EL (cell line): ENCODE data around the gene GUSB.
A peak's percentile ranks its signal among the peaks of the same experiment; 100 is the strongest.
"Not testable (repeated sequence)": the region's sequence is repeated elsewhere in the genome, so short reads cannot be mapped to it uniquely, and the experiment has no call there.

Experiments used
- DNase-seq: peaks from one replicate; pipeline ENCODE4 v3.0.0-alpha.2; 2016

GUSB gene

DNA sequence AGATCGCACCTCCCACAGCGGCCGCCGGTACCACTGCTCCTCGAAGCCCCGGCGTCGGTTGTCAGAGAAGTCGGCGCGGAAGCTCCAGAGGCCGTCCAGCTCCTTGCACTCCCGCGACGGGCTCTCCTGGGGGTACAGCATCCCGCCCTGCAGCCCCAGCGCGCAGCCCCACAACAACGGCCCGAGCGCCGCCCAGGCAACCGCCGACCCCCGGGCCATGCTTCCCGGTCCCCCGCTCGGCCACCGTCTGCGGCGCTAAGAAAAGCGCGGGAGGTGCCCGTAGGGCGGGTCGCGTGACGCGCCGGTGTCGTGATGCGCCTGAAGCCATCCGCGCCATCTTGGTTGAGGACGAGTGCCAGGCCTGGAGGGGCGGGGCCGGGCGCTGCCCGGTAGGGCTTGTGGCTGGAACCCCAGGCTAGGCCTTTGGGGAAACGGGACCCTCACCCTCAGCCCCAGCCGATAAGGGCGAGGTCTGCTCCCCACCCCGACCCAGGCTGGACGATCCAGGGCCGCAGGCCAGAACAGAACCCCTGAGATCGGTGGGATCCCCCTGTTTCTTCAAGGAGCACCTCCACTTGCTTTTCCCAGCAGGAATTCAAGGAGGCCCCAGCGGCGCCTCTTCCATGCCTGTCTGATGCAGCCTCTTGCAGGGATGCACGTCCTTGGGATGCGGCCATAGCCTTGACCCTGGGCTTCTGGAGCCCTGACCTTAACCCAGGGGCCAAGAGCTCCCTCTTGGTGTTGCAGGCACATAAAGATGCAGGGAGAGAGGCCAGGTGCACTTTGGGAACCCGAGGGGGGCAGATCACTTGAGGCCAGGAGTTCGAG lies at the start of gene GUSB:
TSS of gene GUSB (minus strand) at position 249 of the 828 bp plus-strand sequence. CDS start at position 219, 30 bp downstream.
- peak; percentile 86 for DNase-seq

DNA sequence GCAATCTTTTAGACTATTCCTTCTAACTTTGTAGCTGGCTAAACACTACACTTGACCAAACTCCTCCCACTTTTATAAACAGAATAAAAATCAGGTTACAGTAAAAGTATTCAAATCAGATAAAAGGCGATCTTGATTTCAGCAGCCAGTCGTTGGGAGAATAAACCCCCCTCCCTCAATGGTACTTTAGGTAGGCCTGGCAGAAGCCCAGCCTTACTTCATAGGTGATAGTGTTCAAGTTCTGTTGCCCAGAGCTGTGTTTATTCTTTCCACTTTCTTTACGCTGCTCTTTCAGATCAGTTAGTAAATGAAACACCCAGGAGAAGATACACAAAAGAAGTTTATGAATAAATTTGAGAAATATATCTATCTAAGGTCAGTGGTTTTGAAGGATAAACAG lies 46.3 kb upstream of the GUSB start:
- DNase-seq: not testable (repeated sequence)

DNA sequence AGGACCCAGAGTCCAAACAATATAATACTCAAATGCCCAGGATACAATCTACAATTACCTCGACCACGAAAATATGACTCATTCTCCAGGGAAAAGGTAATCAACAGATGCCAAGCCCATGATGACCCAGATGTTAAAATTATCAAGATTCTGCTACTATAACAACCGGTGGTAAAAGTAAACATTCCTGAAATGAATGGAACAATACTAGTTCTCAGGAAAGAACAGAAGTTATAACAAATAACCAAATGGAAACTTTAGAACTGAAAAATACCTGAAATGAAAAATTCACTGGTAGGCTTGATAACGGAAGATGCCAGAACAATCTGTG lies 34.1 kb upstream of the GUSB start:
- peak; percentile 13 for DNase-seq

DNA sequence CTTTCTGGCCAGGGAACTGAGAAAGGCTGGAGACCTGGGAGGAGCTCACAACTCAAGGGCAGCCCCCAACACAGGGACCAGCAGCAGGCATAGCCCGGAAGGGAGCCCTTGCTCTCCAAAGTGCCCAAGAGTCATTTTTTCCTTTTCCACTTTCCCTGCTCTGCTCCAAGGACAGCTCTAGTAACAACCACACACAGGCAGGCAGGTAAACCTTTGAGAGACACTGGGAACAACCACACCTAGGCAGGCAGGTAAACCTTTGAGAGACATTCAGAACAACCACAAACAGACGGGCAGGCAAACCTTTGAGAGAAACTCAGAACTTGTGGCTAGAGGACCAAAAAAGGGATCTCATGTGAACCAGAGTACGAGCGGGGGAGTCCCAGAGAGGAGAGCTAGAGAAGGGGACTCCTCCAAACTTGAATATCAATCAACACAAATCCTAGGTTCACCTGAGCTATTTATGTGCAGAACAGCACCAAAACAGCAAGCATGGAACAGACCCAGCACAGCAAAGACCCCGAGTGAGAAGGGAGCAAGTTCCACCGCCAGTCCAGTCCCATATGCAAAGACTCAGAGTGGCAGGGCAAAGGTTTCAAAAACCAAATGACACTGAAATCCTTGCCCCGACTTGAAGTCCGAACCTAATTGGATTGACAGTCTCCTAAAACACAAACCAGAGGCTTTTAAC lies 33.6 kb upstream of the GUSB start:
- no peak for DNase-seq

DNA sequence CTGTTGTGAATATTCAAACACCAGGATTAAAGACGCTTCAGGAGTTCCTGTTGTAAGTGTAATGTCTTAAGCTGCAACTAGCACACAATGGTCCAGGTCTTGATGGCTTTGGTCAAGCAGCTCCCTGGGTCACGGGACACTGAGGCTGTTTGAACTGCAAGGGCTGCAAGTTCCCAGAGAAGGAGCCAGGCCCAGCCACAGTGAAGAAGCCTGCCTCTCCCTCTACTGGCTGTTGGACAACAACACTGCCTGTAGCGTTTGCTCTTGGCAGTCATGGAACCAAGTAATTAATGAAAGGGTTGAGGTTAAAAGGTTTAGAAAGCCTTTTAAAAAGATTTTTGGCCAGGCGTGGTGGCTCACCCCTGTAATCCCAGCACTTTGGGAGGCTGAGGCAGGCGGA lies 31.9 kb upstream of the GUSB start:
- DNase-seq: peak; percentile 30

DNA sequence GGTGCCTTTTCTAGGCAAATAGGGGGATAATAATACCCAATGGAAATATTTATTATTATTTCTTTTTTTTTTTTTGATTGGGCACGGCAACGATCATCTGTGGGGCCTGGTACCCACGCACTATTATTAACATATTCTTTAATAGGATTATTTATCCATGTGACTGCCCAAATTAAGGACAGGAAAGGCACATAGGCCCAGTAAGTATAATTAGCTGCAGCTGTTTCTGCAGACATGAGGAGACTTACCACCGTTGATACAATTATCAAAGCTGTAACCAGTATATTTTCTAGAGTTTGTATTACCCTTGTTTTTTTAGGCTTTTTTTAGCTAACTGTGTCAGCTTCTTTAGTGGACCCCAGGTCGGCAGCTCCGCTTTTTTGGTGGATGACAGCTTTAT lies 25.2 kb upstream of the GUSB start:
- DNase-seq: no peak

DNA sequence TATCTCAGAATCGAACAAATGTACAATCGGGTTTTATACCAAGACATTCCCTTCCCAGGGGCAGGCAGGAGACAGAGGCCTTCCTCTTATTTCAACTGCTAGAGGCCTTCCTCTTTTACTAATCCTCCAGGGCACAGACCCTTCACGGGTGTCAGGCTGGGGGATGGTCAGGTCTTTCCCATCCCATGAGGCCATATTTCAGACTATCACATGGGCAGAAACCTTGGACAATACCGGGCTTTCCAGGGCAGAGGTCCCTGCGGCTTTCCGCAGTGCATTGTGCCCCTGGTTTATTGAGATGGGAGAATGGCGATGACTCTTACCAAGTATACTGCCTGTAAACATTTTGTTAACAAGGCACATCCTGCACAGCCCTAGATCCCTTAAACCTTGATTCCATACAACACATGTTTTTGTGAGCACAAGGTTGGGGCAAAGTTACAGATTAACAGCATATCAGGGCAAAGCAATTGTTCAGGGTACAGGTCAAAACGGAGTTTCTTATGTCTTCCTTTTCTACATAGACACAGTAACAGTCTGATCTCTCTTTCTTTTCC lies 23.2 kb upstream of the GUSB start:
- not testable (repeated sequence) for DNase-seq

DNA sequence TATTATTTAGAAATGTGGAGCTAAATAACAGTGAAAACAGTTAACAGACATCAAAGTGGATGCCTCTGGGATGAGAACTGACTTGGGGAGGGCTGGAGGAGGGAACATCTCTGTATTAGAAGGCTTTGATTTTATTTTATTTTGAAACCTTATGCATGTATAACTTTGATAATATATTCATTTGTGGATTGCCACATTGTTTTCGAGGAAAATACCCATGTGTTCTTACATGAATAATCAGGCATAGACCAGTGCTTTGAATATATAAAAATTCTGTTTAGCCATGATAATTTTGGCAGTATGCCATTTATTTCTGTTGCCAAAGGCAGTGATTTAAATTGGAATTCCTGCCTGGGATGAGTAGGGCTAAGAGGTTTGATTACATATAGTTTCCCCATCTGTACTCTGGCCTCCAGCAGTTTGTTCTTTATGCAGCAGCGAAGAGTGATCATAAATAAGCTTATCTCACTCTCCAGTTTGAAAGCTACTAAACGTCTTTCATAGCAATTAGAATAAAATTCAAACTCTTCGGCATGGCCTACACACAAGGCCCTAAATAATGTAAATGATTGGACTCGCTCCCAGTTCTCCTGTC lies 18.9 kb upstream of the GUSB start:
- not testable (repeated sequence) for DNase-seq

DNA sequence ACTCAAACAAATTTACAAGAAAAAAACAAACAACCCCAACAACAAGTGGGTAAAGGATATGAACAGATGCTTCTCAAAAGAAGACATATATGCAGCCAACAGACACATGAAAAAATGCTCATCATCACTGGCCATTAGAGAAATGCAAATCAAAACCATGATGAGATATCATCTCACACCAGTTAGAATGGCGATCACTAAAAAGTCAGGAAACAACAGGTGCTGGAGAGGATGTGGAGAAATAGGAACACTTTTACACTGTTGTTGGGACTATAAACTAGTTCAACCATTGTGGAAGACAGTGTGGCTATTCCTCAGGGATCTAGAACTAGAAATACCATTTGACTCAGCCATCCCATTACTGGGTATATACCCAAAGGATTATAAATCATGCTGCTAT lies 13.0 kb upstream of the GUSB start:
- DNase-seq: not testable (repeated sequence)

DNA sequence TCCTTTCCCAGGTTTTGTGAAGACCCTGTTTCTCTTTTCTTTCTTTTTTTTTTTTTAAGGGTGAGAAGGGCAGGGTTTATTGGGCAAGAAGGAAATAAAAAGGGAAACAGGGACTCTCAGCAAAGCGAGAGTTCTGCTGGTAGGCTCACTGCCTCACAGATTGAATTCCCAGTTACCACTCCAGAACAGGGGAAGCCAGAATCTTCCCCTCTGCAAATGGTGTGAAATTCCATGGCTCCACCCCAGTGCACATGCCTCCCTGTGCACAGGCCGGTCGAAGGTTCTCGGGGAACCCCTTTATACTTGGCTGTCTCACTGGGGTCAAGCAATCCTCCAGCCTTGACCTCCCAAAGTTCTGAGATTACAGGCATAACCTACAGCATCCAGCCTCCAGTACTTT lies 10.5 kb upstream of the GUSB start:
- DNase-seq: no peak

DNA sequence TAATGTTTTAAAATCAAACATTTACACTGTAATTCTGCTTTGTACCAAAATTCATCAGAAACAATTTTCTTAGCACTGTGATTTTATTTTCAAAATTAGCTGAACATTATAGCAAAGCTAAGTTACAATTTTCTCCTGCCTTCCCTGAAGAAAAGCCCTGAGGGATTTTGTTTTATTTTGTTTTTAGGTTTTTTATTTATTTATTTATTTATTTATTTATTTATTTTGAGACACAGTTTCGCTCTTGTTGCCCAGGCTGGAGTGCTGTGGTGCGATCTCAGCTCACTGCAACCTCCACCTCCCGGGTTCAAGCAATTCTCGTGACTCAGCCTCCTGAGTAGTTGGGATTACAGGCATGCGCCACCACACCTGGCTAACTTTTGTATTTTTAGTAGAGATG lies 9.8 kb upstream of the GUSB start:
- not testable (repeated sequence) for DNase-seq

DNA sequence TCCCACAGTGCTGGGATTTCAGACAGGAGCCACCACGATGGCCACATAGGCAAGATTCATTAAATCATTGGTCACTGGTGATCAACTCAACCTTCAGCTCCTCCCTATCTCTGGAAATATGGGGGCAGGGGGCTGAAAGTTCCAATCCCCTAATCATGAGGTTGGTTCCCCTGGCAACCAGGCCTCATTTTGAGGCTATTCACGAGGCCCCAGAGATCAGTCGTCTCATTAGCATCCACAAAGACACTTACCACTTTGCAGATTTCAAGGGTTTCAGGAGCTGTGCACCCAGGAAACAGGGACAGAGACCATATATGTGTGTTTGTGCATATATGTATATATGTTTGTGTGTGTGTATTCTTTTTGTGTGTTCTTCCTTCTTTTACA lies 7.7 kb upstream of the GUSB start:
- no peak for DNase-seq

DNA sequence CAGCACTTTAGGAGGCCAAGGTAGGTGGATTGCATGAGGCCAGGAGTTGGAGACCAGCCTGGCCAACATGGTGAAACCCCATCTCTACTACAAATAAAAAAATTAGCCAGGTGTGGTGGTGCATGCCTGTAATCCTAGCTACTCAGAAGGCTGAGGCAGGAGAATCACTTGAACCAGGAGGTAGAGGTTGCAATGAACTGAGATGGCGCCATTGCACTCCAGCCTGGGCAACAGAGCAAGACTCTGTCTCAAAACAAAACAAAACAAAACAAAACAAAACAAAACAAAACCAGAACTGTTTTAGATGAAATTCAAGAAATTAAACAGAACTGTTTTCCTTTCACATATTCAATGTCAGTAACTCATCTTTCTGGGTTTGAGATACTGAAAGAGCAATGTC lies 6.5 kb upstream of the GUSB start:
- not testable (repeated sequence) for DNase-seq

DNA sequence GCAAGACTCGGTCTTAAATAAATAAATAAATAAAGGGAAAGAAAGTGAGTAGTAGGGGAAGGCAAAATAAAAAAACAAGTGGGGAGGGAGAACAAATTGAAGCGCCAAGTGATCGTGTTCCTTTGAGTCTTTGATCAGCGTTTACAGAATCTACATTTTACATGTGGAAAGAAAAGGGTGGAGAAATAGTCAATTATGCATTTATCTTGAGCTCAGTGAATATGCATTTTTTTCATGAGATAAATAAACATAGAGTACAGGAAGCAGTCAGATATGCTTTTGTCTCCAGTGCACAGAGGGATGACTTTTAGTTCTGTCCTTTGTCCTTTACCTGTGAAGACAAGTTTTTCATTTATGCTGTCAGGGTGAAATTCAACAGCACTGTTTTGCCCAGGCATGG lies 6.1 kb upstream of the GUSB start:
- DNase-seq: no peak

DNA sequence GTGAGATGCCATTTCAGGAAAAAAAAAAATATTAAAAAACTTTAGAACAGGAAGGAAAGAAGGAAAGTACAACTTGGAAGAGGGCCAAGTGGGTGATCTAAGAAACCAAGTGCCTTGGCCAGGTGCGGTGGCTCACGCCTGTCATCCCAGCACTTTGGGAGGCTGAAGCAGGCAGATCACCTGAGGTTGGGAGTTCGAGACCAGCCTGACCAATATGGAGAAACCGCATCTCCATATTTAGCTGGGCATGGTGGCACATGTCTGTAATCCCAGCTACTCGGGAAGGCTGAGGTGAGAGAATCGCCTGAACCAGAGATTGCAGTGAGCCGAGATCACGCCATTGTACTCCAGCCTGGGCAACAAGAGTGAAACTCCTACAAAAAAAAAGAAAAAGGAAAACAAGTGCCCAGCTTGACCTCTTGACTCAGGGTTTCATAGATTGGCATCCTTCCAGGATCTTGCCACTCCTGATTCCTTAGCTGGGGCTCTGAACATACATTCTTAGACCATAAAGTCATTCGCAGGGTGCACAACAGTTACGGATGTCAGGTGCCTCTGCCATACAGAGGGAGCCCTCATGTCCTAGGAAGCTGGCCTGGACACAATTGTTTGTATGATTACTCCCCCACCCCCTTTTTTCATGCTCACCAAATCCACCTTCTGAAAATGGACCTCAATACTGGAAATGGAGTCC lies 2.1 kb upstream of the GUSB start:
- peak; percentile 52 for DNase-seq

DNA sequence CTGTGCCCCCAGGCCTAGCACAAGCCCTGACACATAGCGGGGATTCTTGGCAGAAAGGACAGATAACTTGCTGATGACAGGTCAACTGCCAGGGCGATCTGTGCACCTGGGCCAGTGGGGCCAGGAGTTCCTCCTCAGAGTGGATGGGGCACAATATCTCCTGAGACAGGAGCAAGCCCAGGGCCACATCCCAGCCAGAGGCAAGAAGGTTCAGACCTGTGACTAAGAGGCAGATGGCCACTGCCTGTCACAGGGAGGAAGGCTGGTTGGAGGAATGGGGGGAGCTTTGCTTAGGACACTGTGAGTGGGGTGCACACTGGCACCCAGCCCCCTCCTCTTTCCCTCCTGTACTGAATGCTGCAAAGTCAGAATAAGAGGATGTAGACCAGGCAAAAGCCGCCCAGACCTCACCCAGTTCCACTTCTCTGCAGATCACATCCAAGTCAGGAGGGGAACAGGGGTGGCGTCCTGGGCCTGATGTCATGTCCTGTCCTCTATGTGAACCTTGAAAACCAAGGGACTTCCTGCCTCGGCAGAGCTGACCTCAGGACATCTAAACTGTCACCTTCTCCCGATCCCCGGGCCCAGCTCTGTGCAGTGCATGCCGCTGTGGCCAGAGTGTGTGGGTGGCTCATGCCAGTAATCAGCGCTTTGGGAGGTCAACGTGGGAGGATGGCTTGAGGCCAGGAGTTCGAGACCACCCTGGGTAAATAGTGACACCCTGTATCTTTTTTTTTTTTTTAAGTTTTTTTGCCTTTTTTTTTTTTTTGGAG lies 1.3 kb downstream of the GUSB start:
- DNase-seq: peak; percentile 34

DNA sequence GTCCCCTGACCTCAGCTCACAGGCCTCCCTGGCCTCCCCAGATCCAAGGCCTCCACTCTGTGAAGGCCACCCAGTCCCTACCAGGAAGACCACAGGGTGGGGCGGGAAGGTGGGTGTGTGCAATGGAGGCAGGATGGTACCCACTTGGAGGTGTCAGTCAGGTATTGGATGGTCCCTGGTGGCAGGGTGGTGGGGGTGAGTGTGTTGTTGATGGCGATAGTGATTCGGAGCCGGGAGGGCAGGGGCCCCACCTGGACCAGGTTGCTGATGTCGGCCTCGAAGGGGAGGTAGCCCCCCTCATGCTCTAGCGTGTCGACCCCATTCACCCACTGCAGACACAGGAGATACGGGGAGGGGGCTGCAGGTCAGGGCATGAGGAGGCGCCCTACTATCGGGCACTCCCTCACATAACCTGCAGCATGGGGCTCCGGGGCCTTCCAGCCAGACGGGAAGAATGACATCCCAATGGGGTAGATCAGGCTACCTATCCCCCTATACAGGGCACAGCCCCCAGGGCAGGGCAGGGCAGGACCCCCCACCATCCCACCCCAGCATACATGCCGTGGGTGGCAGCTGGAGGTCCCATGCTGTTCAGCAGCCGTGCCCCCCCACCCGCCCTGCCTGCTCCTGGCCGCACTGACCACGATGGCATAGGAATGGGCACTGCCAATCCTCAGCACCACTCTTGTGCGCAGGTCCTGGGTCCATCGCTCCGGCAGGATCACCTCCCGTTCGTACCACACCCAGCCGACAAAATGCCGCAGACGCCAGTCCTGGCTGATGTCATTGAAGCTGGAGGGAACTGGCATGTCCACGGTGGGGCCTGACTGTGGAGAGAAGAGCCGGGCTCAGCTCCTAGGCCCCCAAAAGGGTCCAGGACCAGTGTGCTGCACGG lies 2.2 kb downstream of the GUSB start:
- DNase-seq: no peak

DNA sequence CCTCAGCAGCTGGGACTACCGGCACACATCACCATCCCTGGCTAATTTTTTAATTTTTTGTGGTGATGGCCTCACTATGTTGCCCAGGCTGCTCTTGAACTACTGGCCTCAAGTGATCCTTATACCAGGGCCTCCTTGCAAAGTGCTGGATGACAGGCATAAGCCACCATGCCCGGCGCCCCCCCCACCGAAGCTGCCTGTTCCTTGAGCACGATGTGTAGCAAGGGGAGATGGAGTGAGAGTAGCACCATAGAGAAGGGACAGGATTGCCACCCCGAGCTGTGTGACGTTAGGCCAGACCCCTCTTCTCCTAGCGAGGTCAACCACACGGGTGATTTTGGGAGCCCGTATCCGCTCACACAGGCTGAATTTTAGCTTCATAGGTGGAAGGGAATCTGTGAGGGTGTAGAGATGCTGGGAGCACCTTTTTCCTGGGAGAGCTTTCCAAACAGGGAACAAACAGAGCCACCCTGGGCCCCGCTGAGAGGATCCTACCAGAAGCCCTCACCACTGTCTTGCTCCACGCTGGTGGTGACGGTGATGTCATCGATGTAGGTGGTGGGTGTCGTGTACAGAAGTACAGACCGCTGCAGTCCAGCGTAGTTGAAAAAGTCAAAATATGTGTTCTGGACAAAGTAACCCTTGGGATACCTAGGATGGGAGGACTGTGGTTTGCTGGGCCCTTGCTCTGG lies 3.0 kb downstream of the GUSB start:
- DNase-seq: no peak

DNA sequence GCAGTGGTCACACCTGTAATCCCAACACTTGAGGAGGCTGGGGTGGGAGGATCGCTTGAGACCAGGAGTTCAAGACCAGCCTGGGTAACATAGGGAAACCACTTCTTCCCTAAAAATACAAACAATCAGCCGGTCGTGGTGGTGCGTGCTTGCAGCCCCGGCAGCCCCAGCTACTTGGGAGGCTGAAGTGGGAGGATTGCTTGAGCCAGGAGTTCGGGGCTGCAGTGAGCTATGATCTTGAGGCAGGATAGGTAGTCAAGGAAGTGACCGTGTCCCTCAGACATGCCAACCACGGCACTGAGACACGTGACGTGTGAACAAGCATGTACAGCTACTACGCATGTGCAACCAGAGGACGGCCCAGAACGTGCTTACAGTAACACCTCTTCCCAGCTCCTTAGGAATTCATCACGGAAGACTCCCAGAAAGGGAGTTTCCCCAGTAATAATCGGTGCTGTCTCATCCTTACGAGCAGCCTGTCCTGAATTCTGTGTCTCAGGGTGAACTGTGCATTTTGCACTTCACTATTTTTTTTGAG lies 5.3 kb downstream of the GUSB start:
- no peak for DNase-seq

DNA sequence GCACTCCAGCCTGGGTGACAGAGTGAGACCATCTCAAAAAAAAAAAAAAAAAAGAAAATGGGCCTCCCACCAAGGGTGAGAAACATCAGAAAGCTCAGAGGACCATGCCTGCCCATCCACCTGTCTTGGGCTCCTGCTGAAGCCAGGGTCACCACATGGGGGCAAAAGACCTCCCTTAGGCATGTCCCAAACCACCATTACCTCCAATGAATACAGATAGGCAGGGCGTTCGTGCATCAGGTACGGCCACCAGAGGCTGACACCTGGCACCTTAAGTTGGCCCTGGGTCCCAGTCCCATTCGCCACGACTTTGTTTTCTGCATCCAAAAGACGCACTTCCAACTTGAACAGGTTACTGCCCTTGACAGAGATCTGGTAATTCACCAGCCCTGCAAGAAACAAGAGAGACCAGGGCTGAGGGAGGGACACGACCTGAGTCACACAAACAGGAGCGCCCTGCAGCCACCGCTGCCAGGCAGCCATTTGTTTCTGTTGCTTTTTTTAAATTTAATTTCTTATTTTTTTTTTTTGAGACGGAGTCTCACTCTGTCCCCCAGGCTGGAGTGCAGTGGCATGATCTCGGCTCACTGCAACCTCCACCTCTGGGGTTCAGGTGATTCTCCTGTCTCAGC lies 6.1 kb downstream of the GUSB start:
- no peak for DNase-seq
